Peyer's patch (tissue), 4 donors: ENCODE data around the gene AGMO.

Experiments used
- POLR2A ChIP-seq, 2 donors: fragments of 450-650 bp; IDR thresholded peaks; one replicate each; pipeline ENCODE4 v1.5.1; 2017; ENCODE audit warnings: antibody characterized with exemption in 2 of 2, mild to moderate bottlenecking in 2 of 2, moderate library complexity in 2 of 2
- TF ChIP-seq, protein P1 (sequence below), 6 experiments: fragments of 450-650 bp in 4 of 6; fragments of 200-600 bp in 2 of 6; sonication (generic) in 1 of 6; IDR thresholded peaks; one replicate each; pipeline ENCODE4 v1.5.1; 2017 to 2019; ENCODE audit warnings: antibody characterized with exemption in 6 of 6, mild to moderate bottlenecking in 3 of 6, moderate library complexity in 1 of 6

DNA sequence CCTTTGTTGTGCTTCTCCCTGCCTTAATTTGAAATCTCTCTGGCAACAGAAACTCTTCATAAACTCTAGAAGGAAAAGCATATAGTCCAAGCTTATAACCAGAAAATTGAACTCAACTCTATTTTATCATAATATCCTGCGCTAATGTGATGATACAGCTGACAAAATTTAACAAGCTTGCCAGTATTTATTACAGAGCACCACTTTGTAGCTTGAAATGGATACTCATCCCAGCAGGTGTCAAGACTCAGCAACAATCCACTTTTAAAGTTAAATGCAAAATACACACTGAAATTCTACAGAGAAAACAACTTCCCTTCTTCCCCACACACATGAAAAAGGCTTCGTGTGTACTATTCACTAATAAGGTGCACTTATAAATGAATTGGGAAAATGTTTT, 228.9 kb downstream of the AGMO start:
- TF ChIP-seq, protein P1, sequence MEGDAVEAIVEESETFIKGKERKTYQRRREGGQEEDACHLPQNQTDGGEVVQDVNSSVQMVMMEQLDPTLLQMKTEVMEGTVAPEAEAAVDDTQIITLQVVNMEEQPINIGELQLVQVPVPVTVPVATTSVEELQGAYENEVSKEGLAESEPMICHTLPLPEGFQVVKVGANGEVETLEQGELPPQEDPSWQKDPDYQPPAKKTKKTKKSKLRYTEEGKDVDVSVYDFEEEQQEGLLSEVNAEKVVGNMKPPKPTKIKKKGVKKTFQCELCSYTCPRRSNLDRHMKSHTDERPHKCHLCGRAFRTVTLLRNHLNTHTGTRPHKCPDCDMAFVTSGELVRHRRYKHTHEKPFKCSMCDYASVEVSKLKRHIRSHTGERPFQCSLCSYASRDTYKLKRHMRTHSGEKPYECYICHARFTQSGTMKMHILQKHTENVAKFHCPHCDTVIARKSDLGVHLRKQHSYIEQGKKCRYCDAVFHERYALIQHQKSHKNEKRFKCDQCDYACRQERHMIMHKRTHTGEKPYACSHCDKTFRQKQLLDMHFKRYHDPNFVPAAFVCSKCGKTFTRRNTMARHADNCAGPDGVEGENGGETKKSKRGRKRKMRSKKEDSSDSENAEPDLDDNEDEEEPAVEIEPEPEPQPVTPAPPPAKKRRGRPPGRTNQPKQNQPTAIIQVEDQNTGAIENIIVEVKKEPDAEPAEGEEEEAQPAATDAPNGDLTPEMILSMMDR (IDR thresholded peaks at IDR 0.05), result no peak
- TF ChIP-seq POLR2A (IDR thresholded peaks at IDR 0.05), result no peak
